ENCODE measurements around the gene ENO2.

ENO2 gene

GRCh38 chr12:6950811-6951540 lies 36.6 kb downstream of the ENO2 start, which contains the start of gene PTPN6:
Gene PTPN6, plus strand, starts transcription at chr12:6951356. Its CDS starts 157 bp downstream, at chr12:6951513.
- DNase-seq = no peak

- no peak for DNase-seq
These were observed 37.3 kb downstream of the ENO2 start for GRCh38 chr12:6951551-6952120.

GRCh38 chr12:6952121-6952862 lies 37.9 kb downstream of the ENO2 start:
- no peak for DNase-seq

- no peak for DNase-seq
These were observed 38.6 kb downstream of the ENO2 start for GRCh38 chr12:6952863-6953441.

GRCh38 chr12:6953442-6954315 lies 39.3 kb downstream of the ENO2 start:
- peak; percentile 82 for DNase-seq

GRCh38 chr12:6954316-6955107 lies 40.1 kb downstream of the ENO2 start:
- DNase-seq = no peak

- no peak for DNase-seq
These were observed 41.0 kb downstream of the ENO2 start for GRCh38 chr12:6955108-6956020.

- DNase-seq = no peak
These were observed 41.8 kb downstream of the ENO2 start for GRCh38 chr12:6956021-6956727.

GRCh38 chr12:6957151-6957701 lies 42.8 kb downstream of the ENO2 start:
- DNase-seq = no peak

- no peak for DNase-seq
These were observed 43.6 kb downstream of the ENO2 start for GRCh38 chr12:6957741-6958608.

- no peak for DNase-seq
These were observed 44.3 kb downstream of the ENO2 start for GRCh38 chr12:6958609-6959057.

GRCh38 chr12:6959058-6959804 lies 44.9 kb downstream of the ENO2 start:
- peak; percentile 84 for DNase-seq

- no peak for DNase-seq
These were observed 45.6 kb downstream of the ENO2 start for GRCh38 chr12:6959805-6960592.

- peak; percentile 80 for DNase-seq
These were observed 46.4 kb downstream of the ENO2 start for GRCh38 chr12:6960593-6961277.

GRCh38 chr12:6961278-6961694 lies 46.9 kb downstream of the ENO2 start:
- DNase-seq = no peak

- peak; percentile 73 for DNase-seq
These were observed 47.4 kb downstream of the ENO2 start for GRCh38 chr12:6961695-6962284.
